Measurements from ENCODE around the gene DAZL.
A peak's percentile ranks its signal among the peaks of the same experiment; 100 is the strongest.

DAZL gene

DNA sequence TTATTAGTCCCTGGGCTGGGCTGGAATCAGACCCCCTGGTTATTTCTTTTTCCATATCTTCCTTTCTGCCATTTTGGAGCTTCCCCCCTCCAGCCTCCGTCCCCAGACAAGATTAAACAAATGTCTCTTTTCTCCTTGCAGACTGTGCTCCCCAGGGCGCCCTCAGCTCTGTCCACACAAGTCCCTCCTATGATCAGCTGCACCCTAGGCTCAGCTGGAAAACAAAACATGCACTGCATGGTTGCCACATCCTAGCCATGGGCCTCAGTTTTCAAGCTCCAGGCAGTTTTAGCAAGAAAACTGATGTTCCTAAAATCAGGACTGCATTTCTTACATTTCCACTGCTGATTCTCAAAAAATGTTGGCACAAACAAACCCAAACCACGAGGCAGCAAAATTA lies 68.2 kb downstream of the DAZL start:
- no peak for DNase-seq
- Mint-ChIP-seq H3K36me3 (ENCODE audit: low read depth) (no peaks in the 10 kb centered on the region), H3K27ac (peak overlapping the region; percentile 91), H3K27me3 (ENCODE audit: low read depth, poor library complexity) (peaks cover 5% of the 10 kb centered on the region), H3K4me3 (no peak overlapping the region), H3K9me3 (peaks cover 11% of the 10 kb centered on the region), H3K4me1 (peaks cover 46% of the 10 kb centered on the region)
- TF ChIP-seq, protein P1, sequence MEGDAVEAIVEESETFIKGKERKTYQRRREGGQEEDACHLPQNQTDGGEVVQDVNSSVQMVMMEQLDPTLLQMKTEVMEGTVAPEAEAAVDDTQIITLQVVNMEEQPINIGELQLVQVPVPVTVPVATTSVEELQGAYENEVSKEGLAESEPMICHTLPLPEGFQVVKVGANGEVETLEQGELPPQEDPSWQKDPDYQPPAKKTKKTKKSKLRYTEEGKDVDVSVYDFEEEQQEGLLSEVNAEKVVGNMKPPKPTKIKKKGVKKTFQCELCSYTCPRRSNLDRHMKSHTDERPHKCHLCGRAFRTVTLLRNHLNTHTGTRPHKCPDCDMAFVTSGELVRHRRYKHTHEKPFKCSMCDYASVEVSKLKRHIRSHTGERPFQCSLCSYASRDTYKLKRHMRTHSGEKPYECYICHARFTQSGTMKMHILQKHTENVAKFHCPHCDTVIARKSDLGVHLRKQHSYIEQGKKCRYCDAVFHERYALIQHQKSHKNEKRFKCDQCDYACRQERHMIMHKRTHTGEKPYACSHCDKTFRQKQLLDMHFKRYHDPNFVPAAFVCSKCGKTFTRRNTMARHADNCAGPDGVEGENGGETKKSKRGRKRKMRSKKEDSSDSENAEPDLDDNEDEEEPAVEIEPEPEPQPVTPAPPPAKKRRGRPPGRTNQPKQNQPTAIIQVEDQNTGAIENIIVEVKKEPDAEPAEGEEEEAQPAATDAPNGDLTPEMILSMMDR (IDR thresholded peaks at IDR 0.05) = no peak
